PC-3 (cell line): ENCODE results near the gene CHD2.

Experiments used
- EZH2 ChIP-seq: fragments of 300-600 bp; sonication (generic); IDR thresholded peaks from one replicate; pipeline ENCODE4 v1.6.1; 2017; ENCODE audit warnings: antibody characterized with exemption, mild to moderate bottlenecking, low read length; ENCODE audit not compliant: unreplicated experiment
- EZH2phosphoT487 ChIP-seq: fragments of 300-600 bp; sonication (generic); IDR thresholded peaks from 2 replicates; pipeline ENCODE4 v1.6.1; 2018; ENCODE audit warnings: mild to moderate bottlenecking, antibody characterized with exemption, low read length, borderline replicate concordance

GRCh38 chr15:92938387-92938786, 38.3 kb downstream of the CHD2 start:
- TF ChIP-seq EZH2phosphoT487 (no peak), EZH2 (no peak)
